SIG-M5 treated with dmso at 0.1 percent for 504 hours (cell line): ENCODE data around the gene IRF2.
"Not testable (repeated sequence)": the region's sequence is repeated elsewhere in the genome, so short reads cannot be mapped to it uniquely, and the experiment has no call there.

Experiments
- DNase-seq: peaks from one replicate; lab custom pipeline; 2025; ENCODE audit not compliant: unreplicated experiment; lab: John Stamatoyannopoulos, UW

Gene IRF2

GRCh38 chr4:184392748-184393559 is 81.4 kb downstream of the IRF2 start:
- peak; percentile 74 for DNase-seq

GRCh38 chr4:184392316-184392715 is 82.0 kb downstream of the IRF2 start:
- DNase-seq = no peak

GRCh38 chr4:184389978-184390900 is 84.1 kb downstream of the IRF2 start:
- no peak for DNase-seq

- DNase-seq = no peak
These were observed 86.2 kb downstream of the IRF2 start for GRCh38 chr4:184388106-184388505.

- no peak for DNase-seq
These were observed 87.0 kb downstream of the IRF2 start for GRCh38 chr4:184387351-184387750.

GRCh38 chr4:184386271-184386781 is 88.0 kb downstream of the IRF2 start:
- no peak for DNase-seq

GRCh38 chr4:184385705-184386141 is 88.6 kb downstream of the IRF2 start:
- no peak for DNase-seq

- DNase-seq = no peak
These were observed 89.4 kb downstream of the IRF2 start for GRCh38 chr4:184384810-184385557.

GRCh38 chr4:184384056-184384809 is 90.1 kb downstream of the IRF2 start:
- peak; percentile 64 for DNase-seq

GRCh38 chr4:184383497-184384055 is 90.8 kb downstream of the IRF2 start:
- DNase-seq = no peak

GRCh38 chr4:184382189-184382846 is 92.0 kb downstream of the IRF2 start:
- DNase-seq = no peak

GRCh38 chr4:184380707-184381106 is 93.6 kb downstream of the IRF2 start:
- no peak for DNase-seq

GRCh38 chr4:184380214-184380613 is 94.1 kb downstream of the IRF2 start:
- not testable (repeated sequence) for DNase-seq

GRCh38 chr4:184376923-184377322 is 97.4 kb downstream of the IRF2 start:
- DNase-seq = no peak

- no peak for DNase-seq
These were observed 98.1 kb downstream of the IRF2 start for GRCh38 chr4:184376126-184376838.

- DNase-seq = not testable (repeated sequence)
These were observed 98.7 kb downstream of the IRF2 start for GRCh38 chr4:184375623-184376022.

GRCh38 chr4:184375027-184375426 is 99.3 kb downstream of the IRF2 start:
- no peak for DNase-seq

GRCh38 chr4:184373886-184374405 is 100.4 kb downstream of the IRF2 start:
- no peak for DNase-seq
